AG04449 (cell line): ENCODE data around the gene RP9.

Source experiments
- CTCF ChIA-PET: fragments of 350-600 bp; formaldehyde crosslinking; extraction: SDS; loops from one replicate; lab custom pipeline; 2021; ENCODE audit warnings: antibody characterized with exemption; lab: Yijun Ruan, JAX
- POLR2A ChIA-PET: fragments of 400-600, 350-600 bp; formaldehyde crosslinking; extraction: SDS; loops from one replicate; lab custom pipeline; 2020; ENCODE audit warnings: antibody characterized with exemption, inconsistent platforms; lab: Yijun Ruan, JAX
- DNase-seq: peaks from one replicate; pipeline ENCODE4 v3.0.0-alpha.2; 2010; ENCODE audit warnings: low read depth, low spot score
- H3K4me3 ChIP-seq: 2 replicates; pipeline ENCODE4 v1.5.1; 2011; ENCODE audit warnings: low read depth, mild to moderate bottlenecking, control low read depth, low read length
- TF ChIP-seq, protein P1 (sequence below): IDR thresholded peaks from one replicate; pipeline ENCODE4 v1.5.1; 2011; ENCODE audit warnings: mild to moderate bottlenecking, moderate library complexity, low read length, control low read depth, inconsistent platforms; ENCODE audit not compliant: insufficient read depth; ENCODE audit errors: missing control alignments

The RP9 gene

DNA sequence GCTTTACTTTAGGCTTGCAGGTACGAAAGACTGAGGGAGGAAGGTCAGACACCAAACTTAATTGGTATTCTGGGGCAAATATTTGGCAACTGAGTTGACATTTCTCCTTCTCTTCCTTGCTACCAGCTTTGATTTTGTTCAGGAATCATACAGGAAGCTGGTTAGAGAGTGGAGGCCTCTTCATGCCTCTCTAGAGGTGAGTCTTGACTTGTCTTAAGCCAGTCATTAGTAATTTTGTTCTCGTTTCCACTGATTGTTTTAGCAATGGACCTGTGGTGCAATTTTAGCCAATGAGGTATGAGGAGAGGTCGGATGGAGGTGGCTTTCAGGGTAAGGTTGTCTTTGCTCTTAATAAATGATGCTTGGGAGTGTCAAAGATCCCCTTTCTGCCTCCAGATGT is 2.4 kb upstream of the RP9 start:
- TF ChIP-seq, protein P1, sequence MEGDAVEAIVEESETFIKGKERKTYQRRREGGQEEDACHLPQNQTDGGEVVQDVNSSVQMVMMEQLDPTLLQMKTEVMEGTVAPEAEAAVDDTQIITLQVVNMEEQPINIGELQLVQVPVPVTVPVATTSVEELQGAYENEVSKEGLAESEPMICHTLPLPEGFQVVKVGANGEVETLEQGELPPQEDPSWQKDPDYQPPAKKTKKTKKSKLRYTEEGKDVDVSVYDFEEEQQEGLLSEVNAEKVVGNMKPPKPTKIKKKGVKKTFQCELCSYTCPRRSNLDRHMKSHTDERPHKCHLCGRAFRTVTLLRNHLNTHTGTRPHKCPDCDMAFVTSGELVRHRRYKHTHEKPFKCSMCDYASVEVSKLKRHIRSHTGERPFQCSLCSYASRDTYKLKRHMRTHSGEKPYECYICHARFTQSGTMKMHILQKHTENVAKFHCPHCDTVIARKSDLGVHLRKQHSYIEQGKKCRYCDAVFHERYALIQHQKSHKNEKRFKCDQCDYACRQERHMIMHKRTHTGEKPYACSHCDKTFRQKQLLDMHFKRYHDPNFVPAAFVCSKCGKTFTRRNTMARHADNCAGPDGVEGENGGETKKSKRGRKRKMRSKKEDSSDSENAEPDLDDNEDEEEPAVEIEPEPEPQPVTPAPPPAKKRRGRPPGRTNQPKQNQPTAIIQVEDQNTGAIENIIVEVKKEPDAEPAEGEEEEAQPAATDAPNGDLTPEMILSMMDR: no peak
- DNase-seq: no peak
- ChIA-PET CTCF (interaction anchor here (1.0 to 6.5 kb wide), 5 partner anchors 13 to 311 kb away, joined by 3 to 86 read pairs (median 29); partner anchors contain the start of gene NT5C3A), POLR2A (no interaction called here)
- H3K4me3 ChIP-seq: no peak overlapping the region

DNA sequence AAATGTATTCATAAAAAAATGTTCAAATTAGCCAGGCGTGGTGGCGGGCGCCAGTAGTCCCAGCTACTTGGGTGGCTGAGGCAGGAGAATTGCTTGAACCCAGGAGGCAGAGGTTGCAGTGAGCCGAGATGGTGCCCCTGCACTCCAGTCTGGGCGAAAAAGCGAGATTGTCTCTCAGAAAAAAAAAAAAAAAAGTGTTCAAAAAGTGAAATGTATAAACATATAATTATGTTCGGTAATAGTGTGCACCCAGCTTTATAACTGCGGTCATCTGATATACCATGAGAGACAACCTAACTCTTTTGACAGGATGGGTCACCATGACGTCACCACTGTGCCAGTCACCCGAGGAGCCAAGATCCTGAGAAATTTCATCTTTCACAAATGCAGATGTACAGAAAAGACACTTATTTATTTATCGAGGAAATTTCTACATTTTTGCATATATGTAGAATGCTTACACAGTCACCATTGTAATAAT is 594 bp upstream of the RP9 start:
- no peak for DNase-seq
- ChIA-PET CTCF (interaction anchor here (0.6 to 6.5 kb wide), 20 partner anchors 11 to 1249 kb away, joined by 3 to 86 read pairs (median 6); partner anchors contain the start of gene NT5C3A), POLR2A (no interaction called here)
- H3K4me3 ChIP-seq: peak overlapping the region; percentile 75
- TF ChIP-seq, protein P1: no peak

DNA sequence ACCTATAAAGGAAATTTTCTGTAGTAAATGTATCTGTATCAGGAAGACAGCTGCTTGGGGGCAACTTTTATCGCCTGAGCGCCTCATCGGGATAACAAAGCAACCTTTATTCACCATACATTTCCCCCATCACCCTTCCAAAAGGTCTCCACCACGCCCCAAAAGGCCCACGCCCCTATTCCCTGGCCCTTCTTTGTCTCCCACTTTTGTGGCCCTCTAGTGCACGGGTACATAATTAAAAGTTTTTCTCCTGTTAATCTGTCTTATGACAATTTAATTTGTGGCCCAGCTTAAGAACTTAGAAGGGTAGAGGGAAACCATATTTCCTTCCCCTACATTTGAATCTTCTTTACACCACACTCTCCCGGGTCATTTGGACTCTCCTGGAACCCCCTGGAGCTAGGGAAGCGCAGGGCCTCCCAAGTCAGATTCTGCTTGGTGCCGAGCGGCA is 625 bp downstream of the RP9 start:
- TF ChIP-seq, protein P1: no peak
- ChIA-PET CTCF (interaction anchor here (0.6 to 6.5 kb wide), 44 partner anchors 9 to 824 kb away, joined by 3 to 86 read pairs (median 6); partner anchors contain the start of genes FKBP9 and NT5C3A), POLR2A (interaction anchor here (1.4 kb wide), 1 partner anchor 46 kb away, joined by 4 read pairs; the partner anchor contains the start of gene NT5C3A)
- no peak for DNase-seq
- peak overlapping the region; percentile 75 for H3K4me3 ChIP-seq

DNA sequence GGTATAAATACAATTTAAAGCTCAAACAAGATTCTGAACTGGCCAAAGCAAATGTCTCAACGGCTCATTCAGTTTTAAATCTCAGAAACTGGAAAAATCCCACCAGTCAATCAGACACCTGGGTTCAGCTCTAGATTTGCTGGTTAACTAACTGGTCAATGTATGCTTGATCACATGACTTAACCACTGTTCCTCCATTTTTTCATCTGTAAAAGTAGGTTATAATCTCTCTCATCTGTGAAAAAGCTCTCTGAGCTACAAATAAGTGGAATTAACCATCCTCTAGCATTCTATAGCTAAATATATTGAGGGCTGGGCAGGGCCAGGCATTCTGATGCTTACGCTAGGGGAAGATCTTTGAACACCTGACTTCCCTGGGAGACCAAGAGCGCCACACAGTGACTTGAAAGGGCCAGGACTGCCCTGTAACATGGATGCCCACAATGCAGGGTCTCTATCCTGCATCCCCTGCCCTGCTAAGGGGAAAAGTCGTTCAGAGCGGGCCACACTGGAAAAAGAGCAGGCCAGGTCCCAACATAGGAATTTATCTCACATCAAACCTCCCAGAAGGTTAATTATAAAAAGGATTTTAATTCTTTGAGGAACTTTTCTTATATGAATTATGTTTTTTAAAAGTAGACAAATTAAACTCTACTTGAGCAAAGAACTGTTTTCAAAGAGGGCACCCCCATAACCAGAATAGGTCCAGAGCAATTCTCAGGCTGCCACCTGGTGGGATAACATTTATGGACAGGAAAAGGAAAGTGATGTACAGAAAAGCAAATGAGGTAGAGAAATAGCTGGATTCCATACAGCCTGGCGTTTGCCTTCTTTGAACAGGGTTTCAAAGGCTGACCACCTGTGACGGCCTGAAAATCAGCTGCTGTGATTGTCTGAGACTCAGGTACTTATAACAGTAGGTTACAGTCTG is 1.8 kb downstream of the RP9 start:
- TF ChIP-seq, protein P1: peak; percentile 52
- CTCF ChIA-PET: interaction anchor here (0.6 to 6.5 kb wide), 54 partner anchors 8 to 825 kb away, joined by 3 to 86 read pairs (median 5); partner anchors contain the start of genes FKBP9 and NT5C3A
- H3K4me3 ChIP-seq: peak overlapping the region; percentile 75
- no peak for DNase-seq
- POLR2A ChIA-PET: interaction anchor here (1.4 kb wide), 1 partner anchor 45 kb away, joined by 4 read pairs; the partner anchor contains the start of gene NT5C3A

DNA sequence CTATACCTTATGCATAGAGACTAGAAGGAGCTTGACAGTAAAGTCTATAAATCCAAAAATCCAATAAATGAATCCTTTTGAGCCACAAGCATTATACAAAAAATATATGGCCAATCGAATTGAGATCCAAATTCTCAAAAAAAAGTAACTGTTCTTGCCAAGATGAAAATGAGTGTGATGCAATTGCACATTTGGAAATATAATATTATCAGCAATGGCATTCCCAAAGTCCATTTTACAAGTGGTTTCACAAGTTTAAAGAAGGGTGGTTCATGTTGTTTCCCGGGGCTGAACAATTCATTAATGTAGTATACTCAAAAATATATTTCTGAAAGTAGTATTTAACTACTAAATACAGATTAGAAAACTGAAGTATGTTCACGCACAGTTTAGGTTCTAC is 7.3 kb downstream of the RP9 start:
- ChIA-PET CTCF (interaction anchor here (0.6 to 6.7 kb wide), 4 partner anchors 7 to 337 kb away, joined by 3 to 80 read pairs (median 4); partner anchors contain the start of gene RP9), POLR2A (no interaction called here)
- TF ChIP-seq, protein P1: no peak
- H3K4me3 ChIP-seq: no peak overlapping the region
- DNase-seq: no peak
